ENCODE measurements around the gene FBXL17.
A peak's percentile ranks its signal among the peaks of the same experiment; 100 is the strongest.

FBXL17 gene

GRCh38 chr5:108367679-108368334 is 14.1 kb downstream of the FBXL17 start (continued):
- TF ChIP-seq ZNF148 (tag by site-specific recombination; IDR thresholded peaks at IDR 0.05; ENCODE audit: borderline replicate concordance), result no peak
- TF ChIP-seq ZSCAN5A (tag by site-specific recombination; IDR thresholded peaks at IDR 0.05), result no peak
- TF ChIP-seq PRDM6 (tag by site-specific recombination; IDR thresholded peaks at IDR 0.05), result peak; percentile 34; the same call in 1 of the 2 replicates
- TF ChIP-seq TCF7L2 (IDR thresholded peaks at IDR 0.05; ENCODE audit: borderline replicate concordance, low read depth, low read length), result no peak
- no peak for TF ChIP-seq PBX3 (CRISPR knock-in tag; IDR thresholded peaks at IDR 0.05)
- TF ChIP-seq ZNF221 (tag by site-specific recombination; IDR thresholded peaks at IDR 0.05; ENCODE audit: borderline replicate concordance), result no peak
- no peak for TF ChIP-seq ZNF518A (tag by site-specific recombination; conservative IDR thresholded peaks at IDR 0.05; ENCODE audit: low read depth)
- TF ChIP-seq ZNF48 (tag by site-specific recombination; IDR thresholded peaks at IDR 0.05), result no peak
- TF ChIP-seq SCRT1 (tag by site-specific recombination; IDR thresholded peaks at IDR 0.05; ENCODE audit: borderline replicate concordance), result no peak
- TF ChIP-seq ZNF701 (tag by site-specific recombination; IDR thresholded peaks at IDR 0.05), result no peak
- TF ChIP-seq ZNF121 (tag by site-specific recombination; IDR thresholded peaks at IDR 0.05), result no peak
- TF ChIP-seq ZNF335 (tag by site-specific recombination; conservative IDR thresholded peaks at IDR 0.05), result peak; percentile 22; the same call in 1 of the 2 replicates
- TF ChIP-seq ZNF175 (tag by site-specific recombination; IDR thresholded peaks at IDR 0.05), result no peak
- no peak for TF ChIP-seq SETDB1 (IDR thresholded peaks at IDR 0.05; ENCODE audit: insufficient read length, low read length)
